Mammary epithelial cell (primary cell): ENCODE data around the gene PIK3C2B.

Experiments
- EZH2 ChIP-seq: IDR thresholded peaks from 2 replicates; pipeline ENCODE4 v1.6.1; 2012; ENCODE audit warnings: low read length, inconsistent platforms, borderline replicate concordance
- TF ChIP-seq, protein P1 (sequence below), 2 donors: IDR thresholded peaks in 1 of 2; conservative IDR thresholded peaks in 1 of 2; 2 replicates each; pipeline ENCODE4 v1.5.1; 2011 to 2012; ENCODE audit warnings: inconsistent platforms in 2 of 2, low read length in 2 of 2, mild to moderate bottlenecking in 2 of 2, control low read depth in 1 of 2, low read depth in 1 of 2; ENCODE audit not compliant: insufficient read depth in 1 of 2; ENCODE audit errors: extremely low read depth in 1 of 2

DNA sequence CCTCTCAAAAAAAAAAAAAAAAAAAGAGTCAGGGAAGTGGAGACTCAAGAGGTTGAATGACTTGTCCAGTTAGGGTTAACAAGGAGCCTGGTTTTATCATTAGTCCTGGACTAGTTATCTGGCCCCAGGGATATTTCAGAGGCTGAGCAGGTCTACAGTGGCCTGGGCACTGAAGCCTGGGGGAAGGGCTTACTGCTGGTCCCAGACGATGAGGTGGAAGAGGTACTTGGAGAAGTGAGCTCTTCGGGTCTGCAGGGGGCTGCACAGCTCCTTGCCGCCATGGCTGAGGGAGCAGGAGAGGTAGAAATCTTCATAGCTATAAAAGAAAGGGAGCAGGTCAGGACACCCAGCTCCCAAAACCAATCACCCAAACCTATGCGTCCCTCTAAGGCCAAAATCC is 40.1 kb downstream of the PIK3C2B start:
- TF ChIP-seq, protein P1, sequence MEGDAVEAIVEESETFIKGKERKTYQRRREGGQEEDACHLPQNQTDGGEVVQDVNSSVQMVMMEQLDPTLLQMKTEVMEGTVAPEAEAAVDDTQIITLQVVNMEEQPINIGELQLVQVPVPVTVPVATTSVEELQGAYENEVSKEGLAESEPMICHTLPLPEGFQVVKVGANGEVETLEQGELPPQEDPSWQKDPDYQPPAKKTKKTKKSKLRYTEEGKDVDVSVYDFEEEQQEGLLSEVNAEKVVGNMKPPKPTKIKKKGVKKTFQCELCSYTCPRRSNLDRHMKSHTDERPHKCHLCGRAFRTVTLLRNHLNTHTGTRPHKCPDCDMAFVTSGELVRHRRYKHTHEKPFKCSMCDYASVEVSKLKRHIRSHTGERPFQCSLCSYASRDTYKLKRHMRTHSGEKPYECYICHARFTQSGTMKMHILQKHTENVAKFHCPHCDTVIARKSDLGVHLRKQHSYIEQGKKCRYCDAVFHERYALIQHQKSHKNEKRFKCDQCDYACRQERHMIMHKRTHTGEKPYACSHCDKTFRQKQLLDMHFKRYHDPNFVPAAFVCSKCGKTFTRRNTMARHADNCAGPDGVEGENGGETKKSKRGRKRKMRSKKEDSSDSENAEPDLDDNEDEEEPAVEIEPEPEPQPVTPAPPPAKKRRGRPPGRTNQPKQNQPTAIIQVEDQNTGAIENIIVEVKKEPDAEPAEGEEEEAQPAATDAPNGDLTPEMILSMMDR (conservative IDR thresholded peaks at IDR 0.05 in 1 of 2, IDR thresholded peaks at IDR 0.05 in 1 of 2; ENCODE audit: extremely low read depth in 1 of 2, insufficient read depth in 1 of 2, low read depth in 1 of 2, low read length in 2 of 2) = no peak
- no peak for TF ChIP-seq EZH2
